Natural killer cell (primary cell): ENCODE data around the gene DDX10. TPM values are rescaled to one million over a fixed set of nuclear protein-coding genes. Genes with fewer than 3 reads are reported as not detected.

ENCODE experiments used
- ATAC-seq, 3 donors: fragments of 150-1000 bp in 2 of 3; fragments of 200-7000 bp in 1 of 3; cut with Tn5 transposase; 1 replicate in 1 of 3; 2 replicates in 2 of 3; pipeline ENCODE4 v1.10.0; 2021; ENCODE audit warnings: mild to moderate bottlenecking in 2 of 3, moderate library complexity in 2 of 3
- DNase-seq, 2 donors: peaks; one replicate each; pipeline versions ENCODE4 v3.0.0 to v3.0.0-alpha.2; 2013 to 2021; ENCODE audit warnings: mixed read lengths in 1 of 2
- H3K27ac ChIP-seq: one replicate; pipeline ENCODE4 v1.5.1; 2013; ENCODE audit warnings: mild to moderate bottlenecking, low read length
- H3K27me3 ChIP-seq: one replicate; pipeline ENCODE4 v1.6.1; 2013; ENCODE audit warnings: low read length; ENCODE audit not compliant: control insufficient read depth, insufficient read depth
- H3K36me3 ChIP-seq: one replicate; pipeline ENCODE4 v1.6.1; 2013; ENCODE audit warnings: low read length; ENCODE audit not compliant: control insufficient read depth, insufficient read depth
- H3K4me1 ChIP-seq: one replicate; pipeline ENCODE4 v1.6.1; 2013; ENCODE audit warnings: low read length; ENCODE audit not compliant: control insufficient read depth, insufficient read depth
- H3K4me3 ChIP-seq: one replicate; pipeline ENCODE4 v1.5.1; 2013; ENCODE audit warnings: low read length
- H3K9me3 ChIP-seq: one replicate; pipeline ENCODE4 v1.6.1; 2013; ENCODE audit warnings: low read length; ENCODE audit not compliant: control insufficient read depth, insufficient read depth
- H3K27ac Mint-ChIP-seq, 2 donors: one replicate each; pipeline ENCODE4 v1.8.0; 2022; ENCODE audit warnings: mild to moderate bottlenecking in 2 of 2, mixed read lengths in 2 of 2, moderate library complexity in 1 of 2
- H3K27me3 Mint-ChIP-seq, 2 donors: one replicate each; pipeline ENCODE4 v1.8.0; 2022; ENCODE audit warnings: low read depth in 2 of 2, mixed read lengths in 2 of 2
- H3K36me3 Mint-ChIP-seq: one replicate; pipeline ENCODE4 v1.8.0; 2022; ENCODE audit warnings: mixed read lengths
- H3K4me1 Mint-ChIP-seq, 2 donors: one replicate each; pipeline ENCODE4 v1.8.0; 2022; ENCODE audit warnings: mixed read lengths in 2 of 2
- H3K4me3 Mint-ChIP-seq: one replicate; pipeline ENCODE4 v1.8.0; 2022; ENCODE audit warnings: mild to moderate bottlenecking, moderate library complexity, mixed read lengths
- H3K9me3 Mint-ChIP-seq, 2 donors: one replicate each; pipeline ENCODE4 v1.8.0; 2022; ENCODE audit warnings: mixed read lengths in 2 of 2
- CTCF ChIP-seq: fragments of 200-600 bp; IDR thresholded peaks from one replicate; pipeline ENCODE4 v1.8.0; 2022; ENCODE audit warnings: antibody characterized with exemption
- WGBS: methylation state at CpG from one replicate; pipeline ENCODE4 v1.1.7; 2013; ENCODE audit warnings: missing lambda C conversion rate; ENCODE audit not compliant: insufficient coverage; 5-methylcytosine and 5-hydroxymethylcytosine counted together
- intact Hi-C: fragments of 100-400 bp; cut with micrococcal nuclease; formaldehyde crosslinking; loops from one replicate; pipeline ENCODE4 v1.14.2; 2022
- total RNA-seq, 4 donors: library from RNA; stranded (reverse); fragments of 120-200 nt in 1 of 4; gene quantifications; one replicate each; pipeline versions ENCODE4 v1.2.3 to v1.2.4, GENCODE V29; 2013 to 2022

Gene DDX10
- total RNA-seq, 3 donors from 2014 or later (not counting 1 experiment from before 2014, with no cell fraction given), result 23.4 to 30.9 (median 24.9) TPM

- Mint-ChIP-seq H3K27ac (no peak overlapping the region), H3K4me1 (peaks cover 16 to 19% of the 10 kb centered on the region in 2 donors), H3K27me3 (no peaks in the 10 kb centered on the region), H3K36me3 (peaks cover 34% of the 10 kb centered on the region), H3K4me3 (no peak overlapping the region), H3K9me3 (peaks cover 0 to 2% of the 10 kb centered on the region in 2 donors)
- peaks cover 4% of the 10 kb centered on the region for H3K9me3 ChIP-seq
- H3K4me1 ChIP-seq, result no peaks in the 10 kb centered on the region
- H3K4me3 ChIP-seq, result no peak overlapping the region
- peak in 1 of 3 donors; percentile 27 for ATAC-seq
- no peak overlapping the region for H3K27ac ChIP-seq
- H3K27me3 ChIP-seq, result no peaks in the 10 kb centered on the region
- intact Hi-C loops, result no loop called here
- no peak for DNase-seq
- no peak for TF ChIP-seq CTCF
- peaks cover 40% of the 10 kb centered on the region for H3K36me3 ChIP-seq
Observed at GRCh38 chr11:108709741-108710140, 44.9 kb downstream of the DDX10 start.

- H3K36me3 Mint-ChIP-seq, result peaks cover 24% of the 10 kb centered on the region
- peaks cover 17% of the 10 kb centered on the region for H3K36me3 ChIP-seq
Observed at GRCh38 chr11:108713076-108713790, 48.4 kb downstream of the DDX10 start.

GRCh38 chr11:108715239-108715638 is 50.4 kb downstream of the DDX10 start:
- WGBS, result 91% methylated on average over 1 of the region's 2 CpGs
- H3K4me3 Mint-ChIP-seq, result no peak overlapping the region
- H3K36me3 Mint-ChIP-seq, result peaks cover 9% of the 10 kb centered on the region
- Histone ChIP-seq H3K9me3 (no peaks in the 10 kb centered on the region), H3K36me3 (peaks cover 12% of the 10 kb centered on the region), H3K27me3 (no peaks in the 10 kb centered on the region), H3K27ac (no peak overlapping the region), H3K4me3 (no peak overlapping the region), H3K4me1 (no peaks in the 10 kb centered on the region)
- no peaks in the 10 kb centered on the region for H3K27me3 Mint-ChIP-seq
- ATAC-seq (no peak), DNase-seq (no peak)
- TF ChIP-seq CTCF, result no peak
- H3K27ac Mint-ChIP-seq, result no peak overlapping the region
- peaks cover 5 to 15% of the 10 kb centered on the region in 2 donors for H3K4me1 Mint-ChIP-seq
- H3K9me3 Mint-ChIP-seq, result no peaks in the 10 kb centered on the region
- intact Hi-C loops, result no loop called here

More at GRCh38 chr11:108713076-108713790, 48.4 kb downstream of the DDX10 start:
- no peak overlapping the region for H3K4me3 Mint-ChIP-seq
- TF ChIP-seq CTCF, result no peak
- DNase-seq (no peak), ATAC-seq (no peak)
- H3K27me3 ChIP-seq, result no peaks in the 10 kb centered on the region
- H3K9me3 Mint-ChIP-seq, result peaks cover 0 to 2% of the 10 kb centered on the region in 2 donors
- no peak overlapping the region for H3K27ac ChIP-seq
- H3K27me3 Mint-ChIP-seq, result no peaks in the 10 kb centered on the region
- H3K4me1 ChIP-seq, result no peaks in the 10 kb centered on the region
- intact Hi-C loops, result no loop called here
- H3K9me3 ChIP-seq, result peaks cover 4% of the 10 kb centered on the region
- H3K27ac Mint-ChIP-seq, result no peak overlapping the region
- 79% methylated on average over 4 of the region's 4 CpGs for WGBS
- H3K4me3 ChIP-seq, result no peak overlapping the region
- peaks cover 9 to 19% of the 10 kb centered on the region in 2 donors for H3K4me1 Mint-ChIP-seq

GRCh38 chr11:108718466-108718865 is 53.6 kb downstream of the DDX10 start:
- H3K4me1 Mint-ChIP-seq, result peaks cover 0 to 3% of the 10 kb centered on the region in 2 donors
- Histone ChIP-seq H3K4me1 (no peaks in the 10 kb centered on the region), H3K36me3 (peaks cover 19% of the 10 kb centered on the region), H3K27me3 (no peaks in the 10 kb centered on the region), H3K9me3 (no peaks in the 10 kb centered on the region), H3K27ac (no peak overlapping the region), H3K4me3 (no peak overlapping the region)
- intact Hi-C loops, result no loop called here
- no peak for ATAC-seq
- no peaks in the 10 kb centered on the region for H3K27me3 Mint-ChIP-seq
- H3K36me3 Mint-ChIP-seq, result peaks cover 7% of the 10 kb centered on the region
- H3K9me3 Mint-ChIP-seq, result no peaks in the 10 kb centered on the region
- WGBS, result 99% methylated on average over 2 of the region's 2 CpGs
- no peak for TF ChIP-seq CTCF
- no peak for DNase-seq
- no peak overlapping the region for H3K4me3 Mint-ChIP-seq
- H3K27ac Mint-ChIP-seq, result no peak overlapping the region
